Activated CD4-positive, alpha-beta T cell treated with anti-CD3 and anti-CD28 coated beads, Interleukin-2, amount 50 U/mL, for 48 hours (primary cell): ENCODE measurements around the gene DHRS1.
A peak's percentile ranks its signal among the peaks of the same experiment; 100 is the strongest.

Experiments used
- DNase-seq, 2 experiments: peaks; one replicate each; pipeline ENCODE4 v3.0.0-alpha.2; 2020

Gene DHRS1

GRCh38 chr14:24327303-24327702 is 27.7 kb upstream of the DHRS1 start:
- DNase-seq, result no peak

GRCh38 chr14:24325963-24326362 is 26.4 kb upstream of the DHRS1 start:
- DNase-seq, result no peak

DNA sequence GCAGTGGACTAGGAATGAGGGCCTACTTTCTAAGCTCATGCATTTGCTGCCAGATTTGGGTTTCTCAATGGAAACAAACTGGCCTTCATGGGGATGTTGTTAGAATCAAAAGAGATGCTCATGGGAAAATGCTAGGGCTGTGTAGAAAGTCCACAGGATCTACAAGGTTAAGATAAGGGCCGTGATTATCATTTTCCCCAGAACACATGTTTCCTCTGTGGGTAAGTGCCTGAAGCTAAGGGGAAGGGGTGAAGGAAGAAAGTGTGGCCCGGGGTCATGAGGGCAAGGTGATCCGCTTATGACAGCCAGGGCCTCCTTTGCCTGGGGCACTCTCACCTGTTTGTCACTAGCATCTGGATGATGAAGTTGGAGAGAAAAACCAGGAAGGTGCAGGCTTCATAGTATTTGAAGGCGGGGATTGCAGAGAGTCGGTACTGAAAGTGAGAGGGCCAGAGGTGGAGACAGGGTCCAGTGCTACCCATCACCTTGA is 25.5 kb upstream of the DHRS1 start:
- DNase-seq, result no peak

GRCh38 chr14:24324024-24324423 is 24.4 kb upstream of the DHRS1 start:
- no peak for DNase-seq

- no peak for DNase-seq
Observed at GRCh38 chr14:24323341-24323740, 23.8 kb upstream of the DHRS1 start.

GRCh38 chr14:24322672-24323071 is 23.1 kb upstream of the DHRS1 start:
- DNase-seq, result no peak

DNA sequence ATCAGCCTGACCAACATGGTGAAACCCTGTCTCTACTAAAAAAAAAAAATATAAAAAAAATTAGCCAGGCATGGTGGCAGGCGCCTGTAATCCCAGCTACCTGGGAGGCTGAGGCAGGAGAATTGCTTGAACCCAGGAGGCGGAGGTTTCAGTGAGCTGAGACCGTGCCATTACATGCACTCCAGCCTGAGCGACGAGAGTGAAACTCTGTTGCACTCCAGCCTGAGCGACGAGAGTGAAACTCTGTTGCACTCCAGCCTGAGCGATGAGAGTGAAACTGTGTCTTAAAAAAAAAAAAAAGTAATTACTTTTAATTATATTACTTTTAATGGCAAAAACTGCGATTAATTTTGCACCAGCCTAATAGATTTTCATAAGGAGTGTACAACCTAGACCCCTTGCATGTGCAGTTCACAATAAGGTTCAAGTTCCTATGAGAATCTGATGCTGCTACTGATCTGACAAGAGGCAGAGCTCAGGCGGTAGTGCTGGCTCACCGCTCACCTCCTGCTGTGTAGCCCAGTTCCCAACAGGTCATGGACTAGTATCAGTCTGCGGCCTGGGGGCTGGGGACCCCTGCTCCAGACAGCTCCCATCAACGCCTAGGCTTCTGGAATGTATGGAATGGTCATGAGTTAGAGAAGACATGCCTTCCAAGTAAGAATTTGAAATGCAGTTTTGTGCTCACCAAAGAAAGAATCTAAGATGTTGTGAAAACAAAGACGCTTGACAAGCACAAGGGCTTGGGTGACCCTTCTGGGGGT is 21.8 kb upstream of the DHRS1 start:
- DNase-seq, result no peak

DNA sequence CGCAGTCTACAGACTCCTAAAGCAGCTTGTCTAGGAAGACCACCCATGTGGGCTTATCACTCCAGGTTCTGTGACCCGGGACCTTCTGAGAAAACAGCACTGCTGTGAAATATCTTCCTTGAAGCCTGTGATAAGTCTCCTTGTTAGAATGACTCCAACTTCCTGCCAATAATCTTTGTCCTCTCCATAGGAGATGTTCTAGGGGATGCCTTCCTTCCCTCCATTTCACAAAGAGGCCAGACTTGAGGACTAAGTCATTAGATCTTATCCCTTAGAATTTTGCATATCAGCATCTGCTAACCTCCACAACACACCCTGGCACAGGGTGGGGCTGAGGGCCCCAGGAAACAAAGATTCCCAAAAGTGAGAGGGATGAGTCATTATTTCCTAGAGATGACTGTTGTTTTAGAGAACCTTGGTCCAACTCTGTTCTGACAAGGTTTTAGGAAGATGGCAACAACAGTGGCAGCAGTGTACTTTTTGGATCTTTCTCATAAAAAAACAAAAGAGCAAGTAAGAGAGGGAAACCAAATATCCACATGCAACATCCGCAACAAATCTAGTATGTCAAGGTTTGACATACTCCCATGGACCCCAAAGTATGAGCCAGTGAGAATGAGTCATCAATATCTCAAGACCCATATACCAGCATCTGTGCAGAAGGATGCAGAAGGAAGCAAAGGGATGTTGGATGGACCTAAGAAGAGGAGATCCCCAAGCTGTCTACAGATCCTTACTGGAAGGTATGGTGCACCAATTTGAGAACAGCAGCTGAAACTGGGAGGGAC is 17.8 kb upstream of the DHRS1 start:
- no peak for DNase-seq

DNA sequence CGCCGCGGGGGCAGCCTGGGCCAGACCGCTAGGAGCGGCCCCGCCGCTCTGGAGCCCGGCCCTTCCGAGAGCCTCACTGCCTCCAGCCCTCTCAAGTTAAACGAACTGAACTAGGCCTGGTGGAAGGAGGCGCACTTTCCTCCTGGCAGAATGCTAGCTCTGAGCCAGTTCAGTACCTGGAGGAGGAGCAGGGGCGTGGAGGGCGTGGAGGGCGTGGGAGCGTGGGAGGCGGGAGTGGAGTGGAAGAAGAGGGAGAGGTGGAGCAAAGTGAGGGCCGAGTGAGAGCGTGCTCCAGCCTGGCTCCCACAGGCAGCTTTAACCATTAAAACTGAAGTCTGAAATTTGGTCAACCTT is 17.0 kb upstream of the DHRS1 start:
- DNase-seq, result no peak

GRCh38 chr14:24315807-24316596 is 16.4 kb upstream of the DHRS1 start:
- DNase-seq, result no peak

GRCh38 chr14:24315243-24315806 is 15.7 kb upstream of the DHRS1 start:
- DNase-seq, result no peak

- no peak for DNase-seq
Observed at GRCh38 chr14:24314377-24315193, 15.0 kb upstream of the DHRS1 start.

DNA sequence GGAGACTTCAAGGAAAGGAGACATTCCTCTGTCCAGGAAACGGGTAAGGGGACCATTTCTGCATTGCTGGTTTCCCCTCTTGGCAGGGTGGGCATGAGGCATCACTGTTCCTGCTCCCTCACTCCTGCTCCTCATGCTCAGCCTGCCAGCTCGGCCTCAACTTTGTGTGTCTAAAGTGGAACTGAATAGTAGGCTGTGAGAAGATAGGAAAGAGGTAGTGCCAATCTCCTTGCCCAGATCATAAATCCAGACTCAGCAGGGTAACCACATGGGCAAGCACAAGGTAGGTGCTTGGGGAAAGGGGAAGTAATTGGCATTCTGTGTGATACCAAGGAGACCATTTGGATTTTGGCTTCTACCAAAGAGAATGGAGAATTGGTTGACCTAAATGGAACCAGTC is 14.3 kb upstream of the DHRS1 start:
- DNase-seq, result no peak

GRCh38 chr14:24312736-24313507 is 13.3 kb upstream of the DHRS1 start:
- DNase-seq, result peak in 1 of 2 experiments; percentile 44

GRCh38 chr14:24311837-24312615 is 12.4 kb upstream of the DHRS1 start:
- DNase-seq, result no peak

DNA sequence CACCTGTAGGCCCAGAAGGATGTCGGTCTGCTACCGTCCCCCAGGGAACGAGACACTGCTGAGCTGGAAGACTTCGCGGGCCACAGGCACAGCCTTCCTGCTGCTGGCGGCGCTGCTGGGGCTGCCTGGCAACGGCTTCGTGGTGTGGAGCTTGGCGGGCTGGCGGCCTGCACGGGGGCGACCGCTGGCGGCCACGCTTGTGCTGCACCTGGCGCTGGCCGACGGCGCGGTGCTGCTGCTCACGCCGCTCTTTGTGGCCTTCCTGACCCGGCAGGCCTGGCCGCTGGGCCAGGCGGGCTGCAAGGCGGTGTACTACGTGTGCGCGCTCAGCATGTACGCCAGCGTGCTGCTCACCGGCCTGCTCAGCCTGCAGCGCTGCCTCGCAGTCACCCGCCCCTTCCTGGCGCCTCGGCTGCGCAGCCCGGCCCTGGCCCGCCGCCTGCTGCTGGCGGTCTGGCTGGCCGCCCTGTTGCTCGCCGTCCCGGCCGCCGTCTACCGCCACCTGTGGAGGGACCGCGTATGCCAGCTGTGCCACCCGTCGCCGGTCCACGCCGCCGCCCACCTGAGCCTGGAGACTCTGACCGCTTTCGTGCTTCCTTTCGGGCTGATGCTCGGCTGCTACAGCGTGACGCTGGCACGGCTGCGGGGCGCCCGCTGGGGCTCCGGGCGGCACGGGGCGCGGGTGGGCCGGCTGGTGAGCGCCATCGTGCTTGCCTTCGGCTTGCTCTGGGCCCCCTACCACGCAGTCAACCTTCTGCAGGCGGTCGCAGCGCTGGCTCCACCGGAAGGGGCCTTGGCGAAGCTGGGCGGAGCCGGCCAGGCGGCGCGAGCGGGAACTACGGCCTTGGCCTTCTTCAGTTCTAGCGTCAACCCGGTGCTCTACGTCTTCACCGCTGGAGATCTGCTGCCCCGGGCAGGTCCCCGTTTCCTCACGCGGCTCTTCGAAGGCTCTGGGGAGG is 11.3 kb upstream of the DHRS1 start, which contains the start of gene LTB4R:
TSS of gene LTB4R (plus strand) at position 857 of the 959 bp plus-strand sequence. CDS start 4,150 bp downstream, outside the sequence.
- DNase-seq, result peak; percentile 67 to 73

- no peak for DNase-seq
Observed at GRCh38 chr14:24310265-24310645, 10.7 kb upstream of the DHRS1 start.

DNA sequence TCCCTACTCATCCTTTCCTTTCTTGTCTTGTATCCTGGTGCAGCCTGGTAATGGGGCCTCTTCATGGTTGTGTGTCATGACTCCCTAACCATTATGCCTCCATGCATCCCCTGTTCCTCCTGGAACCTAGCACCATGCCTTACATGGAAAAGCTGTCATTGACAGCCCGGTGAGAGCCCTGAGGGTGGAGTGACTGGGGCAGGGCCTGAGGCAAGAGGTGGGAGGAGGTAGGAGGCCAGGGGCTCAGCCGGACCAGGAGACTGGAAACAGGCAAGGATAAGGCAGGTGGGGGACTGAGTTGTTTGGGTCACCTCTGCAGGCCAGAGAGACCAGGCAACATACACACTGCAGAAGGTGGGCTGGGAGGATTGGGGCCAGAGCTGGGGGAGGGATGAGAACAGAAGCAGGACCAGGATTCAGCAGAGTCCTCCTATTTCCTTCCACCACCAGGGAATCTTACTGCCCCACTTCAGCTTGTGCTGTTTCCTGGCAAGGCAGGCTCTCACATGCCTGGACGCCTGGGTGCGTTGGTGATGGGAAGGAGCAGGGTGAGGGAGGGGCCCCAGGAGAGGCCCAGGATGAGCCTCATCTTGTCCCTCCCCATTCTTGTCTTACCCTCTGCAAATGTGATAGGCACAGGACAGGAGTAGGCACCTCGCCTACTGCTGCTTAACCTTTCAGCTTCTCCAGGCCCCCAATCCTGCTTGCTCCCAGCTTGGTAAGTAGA is 10.1 kb upstream of the DHRS1 start, which contains the start of gene LTB4R2:
TSS of gene LTB4R2 (plus strand) at position 603 of the 727 bp plus-strand sequence. CDS start 525 bp downstream, outside the sequence.
- DNase-seq, result no peak
